Stomach (tissue), 4 donors: ENCODE results near the gene CCDC91.

Experiments
- POLR2A ChIP-seq, 4 donors: fragments of 450-650 bp; IDR thresholded peaks; one replicate each; pipeline ENCODE4 v1.6.1; 2016; ENCODE audit warnings: antibody characterized with exemption in 4 of 4, control low read depth in 2 of 4, mild to moderate bottlenecking in 1 of 4, moderate library complexity in 1 of 4
- TF ChIP-seq, protein P1 (sequence below), 7 experiments: fragments of 450-650 bp in 4 of 7; fragments of 200-600 bp in 3 of 7; sonication (generic) in 3 of 7; IDR thresholded peaks; one replicate each; pipeline ENCODE4 v1.5.1; 2016 to 2019; ENCODE audit warnings: antibody characterized with exemption in 7 of 7, control low read depth in 2 of 7, mild to moderate bottlenecking in 1 of 7

DNA sequence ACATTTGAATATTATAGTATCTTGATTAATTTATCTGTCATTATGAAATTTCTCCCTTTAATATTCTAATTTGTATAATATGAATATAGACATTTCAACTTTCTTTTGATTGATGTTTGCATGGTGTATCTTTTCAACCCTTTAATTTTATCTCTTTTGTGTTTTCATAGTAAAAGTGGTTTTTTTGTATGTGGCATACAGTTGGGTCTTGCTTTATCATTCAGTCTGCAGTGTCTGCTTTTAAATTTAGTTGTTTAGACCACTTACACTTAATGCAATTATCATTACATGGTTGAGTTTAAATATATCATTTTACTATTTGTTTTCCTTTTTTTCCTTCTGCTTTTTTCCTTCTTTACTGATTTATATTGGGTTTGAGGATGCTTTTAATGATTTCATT lies 29.6 kb downstream of the CCDC91 start:
- TF ChIP-seq POLR2A (IDR thresholded peaks at IDR 0.05): no peak
- TF ChIP-seq, protein P1, sequence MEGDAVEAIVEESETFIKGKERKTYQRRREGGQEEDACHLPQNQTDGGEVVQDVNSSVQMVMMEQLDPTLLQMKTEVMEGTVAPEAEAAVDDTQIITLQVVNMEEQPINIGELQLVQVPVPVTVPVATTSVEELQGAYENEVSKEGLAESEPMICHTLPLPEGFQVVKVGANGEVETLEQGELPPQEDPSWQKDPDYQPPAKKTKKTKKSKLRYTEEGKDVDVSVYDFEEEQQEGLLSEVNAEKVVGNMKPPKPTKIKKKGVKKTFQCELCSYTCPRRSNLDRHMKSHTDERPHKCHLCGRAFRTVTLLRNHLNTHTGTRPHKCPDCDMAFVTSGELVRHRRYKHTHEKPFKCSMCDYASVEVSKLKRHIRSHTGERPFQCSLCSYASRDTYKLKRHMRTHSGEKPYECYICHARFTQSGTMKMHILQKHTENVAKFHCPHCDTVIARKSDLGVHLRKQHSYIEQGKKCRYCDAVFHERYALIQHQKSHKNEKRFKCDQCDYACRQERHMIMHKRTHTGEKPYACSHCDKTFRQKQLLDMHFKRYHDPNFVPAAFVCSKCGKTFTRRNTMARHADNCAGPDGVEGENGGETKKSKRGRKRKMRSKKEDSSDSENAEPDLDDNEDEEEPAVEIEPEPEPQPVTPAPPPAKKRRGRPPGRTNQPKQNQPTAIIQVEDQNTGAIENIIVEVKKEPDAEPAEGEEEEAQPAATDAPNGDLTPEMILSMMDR (IDR thresholded peaks at IDR 0.05): no peak
